Measurements from ENCODE around the gene ARFRP1. TPM values are rescaled to one million over a fixed set of nuclear protein-coding genes. Genes with fewer than 3 reads are reported as not detected.

Gene ARFRP1
- total and polyA plus RNA-seq, 2 experiments from 2014 or later = 16.7 to 24.6 TPM

DNA sequence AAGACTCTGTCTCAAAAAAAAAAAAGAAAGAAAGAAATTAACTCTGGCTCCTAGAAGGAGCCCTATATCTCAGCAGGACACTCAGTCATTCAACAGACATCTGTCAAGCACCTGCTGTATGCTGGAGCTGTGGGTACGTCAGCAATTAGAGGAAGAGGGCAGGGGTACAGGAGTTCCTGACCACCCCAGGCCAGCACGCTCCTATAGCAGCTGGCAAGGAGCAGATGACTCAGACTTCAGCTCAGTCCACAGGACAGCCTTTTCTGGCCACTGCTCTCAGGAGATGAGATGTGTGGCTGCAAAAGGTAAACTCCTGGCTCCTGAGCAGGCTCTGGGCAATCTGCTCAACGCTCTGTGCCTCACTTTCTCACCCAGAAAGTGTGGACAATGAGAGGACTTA is 51.3 kb downstream of the ARFRP1 start:
- Histone ChIP-seq H3F3A (replicated peaks; ENCODE audit: low read depth) (peaks cover 10% of the 10 kb centered on the region), H2AFZ (no peak overlapping the region), H3K4me2 (no peak overlapping the region), H3K79me2 (replicated peaks; ENCODE audit: insufficient read depth) (peaks cover 8% of the 10 kb centered on the region), H4K20me1 (replicated peaks; ENCODE audit: insufficient read depth) (no peaks in the 10 kb centered on the region; the same call in 1 of the 2 replicates), H3K27ac (ENCODE audit: low read depth) (no peak overlapping the region), H3K4me1 (ENCODE audit: insufficient read depth) (peaks cover 19% of the 10 kb centered on the region), H3K4me3 (no peak overlapping the region), H3K9me2 (ENCODE audit: insufficient read depth) (no peaks in the 10 kb centered on the region), H3K27me3 (ENCODE audit: insufficient read depth) (no peaks in the 10 kb centered on the region), H3K36me3 (ENCODE audit: insufficient read depth) (no peaks in the 10 kb centered on the region)
- Mint-ChIP-seq H3K4me3 (no peak overlapping the region), H3K4me1 (peaks cover 35% of the 10 kb centered on the region), H3K9me3 (no peaks in the 10 kb centered on the region), H3K27ac (no peak overlapping the region), H3K27me3 (ENCODE audit: insufficient read depth, low read depth, poor library complexity) (peaks cover 10% of the 10 kb centered on the region), H3K36me3 (ENCODE audit: low read depth) (peaks cover 14% of the 10 kb centered on the region; the same call in 2 of the 3 replicates)
- no peak for ATAC-seq
- TF ChIP-seq, protein P1, sequence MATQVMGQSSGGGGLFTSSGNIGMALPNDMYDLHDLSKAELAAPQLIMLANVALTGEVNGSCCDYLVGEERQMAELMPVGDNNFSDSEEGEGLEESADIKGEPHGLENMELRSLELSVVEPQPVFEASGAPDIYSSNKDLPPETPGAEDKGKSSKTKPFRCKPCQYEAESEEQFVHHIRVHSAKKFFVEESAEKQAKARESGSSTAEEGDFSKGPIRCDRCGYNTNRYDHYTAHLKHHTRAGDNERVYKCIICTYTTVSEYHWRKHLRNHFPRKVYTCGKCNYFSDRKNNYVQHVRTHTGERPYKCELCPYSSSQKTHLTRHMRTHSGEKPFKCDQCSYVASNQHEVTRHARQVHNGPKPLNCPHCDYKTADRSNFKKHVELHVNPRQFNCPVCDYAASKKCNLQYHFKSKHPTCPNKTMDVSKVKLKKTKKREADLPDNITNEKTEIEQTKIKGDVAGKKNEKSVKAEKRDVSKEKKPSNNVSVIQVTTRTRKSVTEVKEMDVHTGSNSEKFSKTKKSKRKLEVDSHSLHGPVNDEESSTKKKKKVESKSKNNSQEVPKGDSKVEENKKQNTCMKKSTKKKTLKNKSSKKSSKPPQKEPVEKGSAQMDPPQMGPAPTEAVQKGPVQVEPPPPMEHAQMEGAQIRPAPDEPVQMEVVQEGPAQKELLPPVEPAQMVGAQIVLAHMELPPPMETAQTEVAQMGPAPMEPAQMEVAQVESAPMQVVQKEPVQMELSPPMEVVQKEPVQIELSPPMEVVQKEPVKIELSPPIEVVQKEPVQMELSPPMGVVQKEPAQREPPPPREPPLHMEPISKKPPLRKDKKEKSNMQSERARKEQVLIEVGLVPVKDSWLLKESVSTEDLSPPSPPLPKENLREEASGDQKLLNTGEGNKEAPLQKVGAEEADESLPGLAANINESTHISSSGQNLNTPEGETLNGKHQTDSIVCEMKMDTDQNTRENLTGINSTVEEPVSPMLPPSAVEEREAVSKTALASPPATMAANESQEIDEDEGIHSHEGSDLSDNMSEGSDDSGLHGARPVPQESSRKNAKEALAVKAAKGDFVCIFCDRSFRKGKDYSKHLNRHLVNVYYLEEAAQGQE (IDR thresholded peaks at IDR 0.05; ENCODE audit: unreplicated experiment) = no peak
- TF ChIP-seq EZH2 (IDR thresholded peaks at IDR 0.05; ENCODE audit: low read depth, unreplicated experiment) = no peak
- no peak for TF ChIP-seq CREB1 (CRISPR knock-in tag; IDR thresholded peaks at IDR 0.05; ENCODE audit: low read depth)
- no peak for TF ChIP-seq ETS1 (IDR thresholded peaks at IDR 0.05)
- TF ChIP-seq ZNF331 (CRISPR knock-in tag; IDR thresholded peaks at IDR 0.05; ENCODE audit: low read depth) = no peak
- TF ChIP-seq ZNF462 (CRISPR knock-in tag; IDR thresholded peaks at IDR 0.05) = no peak
- no peak for TF ChIP-seq NANOG (IDR thresholded peaks at IDR 0.05; ENCODE audit: borderline replicate concordance)
- TF ChIP-seq STAT1 (IDR thresholded peaks at IDR 0.05; ENCODE audit: unreplicated experiment) = no peak
- TF ChIP-seq POLR2AphosphoS5 (IDR thresholded peaks at IDR 0.05; ENCODE audit: low read depth) = no peak
- TF ChIP-seq ZNF114 (CRISPR knock-in tag; IDR thresholded peaks at IDR 0.05) = no peak
- no peak for TF ChIP-seq EZH2phosphoT487 (IDR thresholded peaks at IDR 0.05; ENCODE audit: unreplicated experiment)
- TF ChIP-seq, protein P2, sequence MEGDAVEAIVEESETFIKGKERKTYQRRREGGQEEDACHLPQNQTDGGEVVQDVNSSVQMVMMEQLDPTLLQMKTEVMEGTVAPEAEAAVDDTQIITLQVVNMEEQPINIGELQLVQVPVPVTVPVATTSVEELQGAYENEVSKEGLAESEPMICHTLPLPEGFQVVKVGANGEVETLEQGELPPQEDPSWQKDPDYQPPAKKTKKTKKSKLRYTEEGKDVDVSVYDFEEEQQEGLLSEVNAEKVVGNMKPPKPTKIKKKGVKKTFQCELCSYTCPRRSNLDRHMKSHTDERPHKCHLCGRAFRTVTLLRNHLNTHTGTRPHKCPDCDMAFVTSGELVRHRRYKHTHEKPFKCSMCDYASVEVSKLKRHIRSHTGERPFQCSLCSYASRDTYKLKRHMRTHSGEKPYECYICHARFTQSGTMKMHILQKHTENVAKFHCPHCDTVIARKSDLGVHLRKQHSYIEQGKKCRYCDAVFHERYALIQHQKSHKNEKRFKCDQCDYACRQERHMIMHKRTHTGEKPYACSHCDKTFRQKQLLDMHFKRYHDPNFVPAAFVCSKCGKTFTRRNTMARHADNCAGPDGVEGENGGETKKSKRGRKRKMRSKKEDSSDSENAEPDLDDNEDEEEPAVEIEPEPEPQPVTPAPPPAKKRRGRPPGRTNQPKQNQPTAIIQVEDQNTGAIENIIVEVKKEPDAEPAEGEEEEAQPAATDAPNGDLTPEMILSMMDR (conservative IDR thresholded peaks at IDR 0.05; ENCODE audit: low read depth in 2 of 2) = no peak
- TF ChIP-seq JUNB (IDR thresholded peaks at IDR 0.05; ENCODE audit: unreplicated experiment) = no peak
- DNase-seq (ENCODE audit: low spot score) = no peak
